GM12878 (cell line): ENCODE measurements around the gene RCN1. TPM values are rescaled to one million over a fixed set of nuclear protein-coding genes. Genes with fewer than 3 reads are reported as not detected.
A peak's percentile ranks its signal among the peaks of the same experiment; 100 is the strongest.

ENCODE experiments used
- BMI1 ChIP-seq: fragments of 450-650 bp; IDR thresholded peaks from 2 replicates; pipeline ENCODE4 v1.6.1; 2016; ENCODE audit warnings: mild to moderate bottlenecking, moderate library complexity, borderline replicate concordance
- EED ChIP-seq: sonication (generic); IDR thresholded peaks from 2 replicates; pipeline ENCODE4 v1.6.1; 2016; ENCODE audit warnings: antibody characterized with exemption, low read depth
- MTA3 ChIP-seq: IDR thresholded peaks from 2 replicates; pipeline ENCODE4 v1.6.1; 2012; ENCODE audit warnings: low read length, inconsistent platforms, borderline replicate concordance
- NFYA ChIP-seq: IDR thresholded peaks from 2 replicates; pipeline ENCODE4 v1.6.1; 2011; ENCODE audit warnings: low read depth, mild to moderate bottlenecking, low read length, improper control_type of control experiment, borderline replicate concordance
- PML ChIP-seq: IDR thresholded peaks from 2 replicates; pipeline ENCODE4 v1.6.1; 2012; ENCODE audit warnings: low read length, inconsistent platforms
- SREBF1 ChIP-seq: IDR thresholded peaks from 2 replicates; pipeline ENCODE4 v1.6.1; 2012; ENCODE audit warnings: mild to moderate bottlenecking, low read length
- YBX1 ChIP-seq: fragments of 450-650 bp; IDR thresholded peaks from 2 replicates; pipeline ENCODE4 v1.6.1; 2016; ENCODE audit warnings: antibody characterized with exemption
- polyA plus RNA-seq, 11 experiments: library from polyadenylated mRNA; depleted of rRNA in 4 of 11; unstranded in 6 of 11; stranded (reverse) in 5 of 11; fragments of >200 nt; fragmentation: Nextera tagmentation in 4 of 11; fragmentation: Illumina TruSeq in 1 of 11; extraction: Ambion mirVana in 4 of 11; extraction: Trizol in 1 of 11; gene quantifications; 1 replicate in 1 of 11; 2 replicates in 10 of 11; pipeline versions ENCODE4 v1.2.1 to v1.2.3, GENCODE V29; 2011 to 2016; ENCODE audit warnings: inconsistent platforms in 2 of 11, missing spikeins in 2 of 11, low read depth in 1 of 11
- total RNA-seq, 4 experiments: library from RNA; depleted of rRNA in 3 of 4; stranded (reverse); fragments of >200 nt in 3 of 4; fragmentation: Illumina TruSeq in 1 of 4; extraction: Trizol in 1 of 4; gene quantifications; 2 replicates each; pipeline versions ENCODE4 v1.2.1 to v1.2.3, GENCODE V29; 2013 to 2021
- TF ChIP-seq, protein P1 (sequence below): fragments of 450-650 bp; IDR thresholded peaks from 2 replicates; pipeline ENCODE4 v1.6.1; 2017; ENCODE audit warnings: mild to moderate bottlenecking, moderate library complexity
- TF ChIP-seq, protein P2 (sequence below): fragments of 450-650 bp; IDR thresholded peaks from 2 replicates; pipeline ENCODE4 v1.6.1; 2017; ENCODE audit warnings: antibody characterized with exemption, mild to moderate bottlenecking, moderate library complexity
- TF ChIP-seq, protein P3 (sequence below): fragments of 450-650 bp; formaldehyde crosslinking; IDR thresholded peaks from 2 replicates; pipeline ENCODE4 v1.5.0; 2022; ENCODE audit warnings: mild to moderate bottlenecking, missing genetic modification characterization
- TF ChIP-seq, protein P4 (sequence below): IDR thresholded peaks from 2 replicates; pipeline ENCODE4 v1.6.1; 2012; ENCODE audit warnings: low read depth, low read length, improper control_type of control experiment
- TF ChIP-seq, protein P5 (sequence below): fragments of 450-650 bp; IDR thresholded peaks from 2 replicates; pipeline ENCODE4 v1.6.1; 2017; ENCODE audit warnings: low read depth, mild to moderate bottlenecking, moderate library complexity

The RCN1 gene
- total and polyA plus RNA-seq, 10 of the 15 experiments (the other 5 are each of a cell fraction or from before 2014, with no cell fraction given), result 17.6 to 76.7 (median 56.4) TPM

DNA sequence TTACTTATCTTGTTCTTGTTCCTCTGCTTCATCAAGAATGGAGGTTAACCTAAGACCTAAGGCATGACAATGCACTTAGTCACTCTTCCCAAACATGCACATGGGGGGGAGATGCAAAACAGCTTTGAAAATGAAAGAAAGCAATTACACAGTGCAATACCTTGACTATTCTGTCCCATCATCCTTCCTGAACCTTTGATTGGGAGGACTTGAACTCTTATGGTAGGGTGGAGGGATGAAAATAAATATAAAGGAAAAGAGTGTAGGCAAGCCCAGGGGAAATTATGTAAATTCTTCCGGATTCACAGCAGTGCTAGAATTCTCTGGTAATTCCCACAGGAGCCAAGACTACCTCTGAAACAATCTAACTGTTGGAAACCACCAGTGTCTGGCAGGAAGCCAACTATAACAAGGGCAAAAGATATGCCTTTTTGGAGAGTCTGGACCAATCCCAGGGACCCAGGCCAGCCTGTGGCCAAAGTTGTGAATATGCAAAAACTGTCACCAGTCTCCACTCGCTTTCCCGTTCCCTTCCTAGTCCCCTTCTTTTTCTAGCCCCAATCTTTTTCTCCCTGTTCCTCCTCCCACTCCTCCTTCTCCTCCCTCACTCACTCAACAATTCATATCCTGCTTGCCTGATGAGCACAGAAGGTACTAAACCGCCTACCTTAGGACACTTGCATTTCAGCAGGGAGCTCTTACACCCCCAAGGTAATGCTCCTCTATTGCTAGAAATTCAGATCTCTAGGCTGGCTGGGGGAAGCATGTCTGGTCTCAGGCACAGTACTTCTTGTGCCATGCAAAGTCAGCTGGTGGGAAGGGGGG, 2.5 kb upstream of the RCN1 start (continued):
- TF ChIP-seq, protein P1, sequence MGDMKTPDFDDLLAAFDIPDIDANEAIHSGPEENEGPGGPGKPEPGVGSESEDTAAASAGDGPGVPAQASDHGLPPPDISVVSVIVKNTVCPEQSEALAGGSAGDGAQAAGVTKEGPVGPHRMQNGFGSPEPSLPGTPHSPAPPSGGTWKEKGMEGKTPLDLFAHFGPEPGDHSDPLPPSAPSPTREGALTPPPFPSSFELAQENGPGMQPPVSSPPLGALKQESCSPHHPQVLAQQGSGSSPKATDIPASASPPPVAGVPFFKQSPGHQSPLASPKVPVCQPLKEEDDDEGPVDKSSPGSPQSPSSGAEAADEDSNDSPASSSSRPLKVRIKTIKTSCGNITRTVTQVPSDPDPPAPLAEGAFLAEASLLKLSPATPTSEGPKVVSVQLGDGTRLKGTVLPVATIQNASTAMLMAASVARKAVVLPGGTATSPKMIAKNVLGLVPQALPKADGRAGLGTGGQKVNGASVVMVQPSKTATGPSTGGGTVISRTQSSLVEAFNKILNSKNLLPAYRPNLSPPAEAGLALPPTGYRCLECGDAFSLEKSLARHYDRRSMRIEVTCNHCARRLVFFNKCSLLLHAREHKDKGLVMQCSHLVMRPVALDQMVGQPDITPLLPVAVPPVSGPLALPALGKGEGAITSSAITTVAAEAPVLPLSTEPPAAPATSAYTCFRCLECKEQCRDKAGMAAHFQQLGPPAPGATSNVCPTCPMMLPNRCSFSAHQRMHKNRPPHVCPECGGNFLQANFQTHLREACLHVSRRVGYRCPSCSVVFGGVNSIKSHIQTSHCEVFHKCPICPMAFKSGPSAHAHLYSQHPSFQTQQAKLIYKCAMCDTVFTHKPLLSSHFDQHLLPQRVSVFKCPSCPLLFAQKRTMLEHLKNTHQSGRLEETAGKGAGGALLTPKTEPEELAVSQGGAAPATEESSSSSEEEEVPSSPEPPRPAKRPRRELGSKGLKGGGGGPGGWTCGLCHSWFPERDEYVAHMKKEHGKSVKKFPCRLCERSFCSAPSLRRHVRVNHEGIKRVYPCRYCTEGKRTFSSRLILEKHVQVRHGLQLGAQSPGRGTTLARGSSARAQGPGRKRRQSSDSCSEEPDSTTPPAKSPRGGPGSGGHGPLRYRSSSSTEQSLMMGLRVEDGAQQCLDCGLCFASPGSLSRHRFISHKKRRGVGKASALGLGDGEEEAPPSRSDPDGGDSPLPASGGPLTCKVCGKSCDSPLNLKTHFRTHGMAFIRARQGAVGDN, result peak; percentile 38; the same call in 1 of the 2 replicates
- TF ChIP-seq YBX1 (no peak), NFYA (no peak), BMI1 (no peak), EED (no peak), SREBF1 (no peak), MTA3 (no peak; the same call in 1 of the 2 replicates), PML (no peak)
- TF ChIP-seq, protein P2, sequence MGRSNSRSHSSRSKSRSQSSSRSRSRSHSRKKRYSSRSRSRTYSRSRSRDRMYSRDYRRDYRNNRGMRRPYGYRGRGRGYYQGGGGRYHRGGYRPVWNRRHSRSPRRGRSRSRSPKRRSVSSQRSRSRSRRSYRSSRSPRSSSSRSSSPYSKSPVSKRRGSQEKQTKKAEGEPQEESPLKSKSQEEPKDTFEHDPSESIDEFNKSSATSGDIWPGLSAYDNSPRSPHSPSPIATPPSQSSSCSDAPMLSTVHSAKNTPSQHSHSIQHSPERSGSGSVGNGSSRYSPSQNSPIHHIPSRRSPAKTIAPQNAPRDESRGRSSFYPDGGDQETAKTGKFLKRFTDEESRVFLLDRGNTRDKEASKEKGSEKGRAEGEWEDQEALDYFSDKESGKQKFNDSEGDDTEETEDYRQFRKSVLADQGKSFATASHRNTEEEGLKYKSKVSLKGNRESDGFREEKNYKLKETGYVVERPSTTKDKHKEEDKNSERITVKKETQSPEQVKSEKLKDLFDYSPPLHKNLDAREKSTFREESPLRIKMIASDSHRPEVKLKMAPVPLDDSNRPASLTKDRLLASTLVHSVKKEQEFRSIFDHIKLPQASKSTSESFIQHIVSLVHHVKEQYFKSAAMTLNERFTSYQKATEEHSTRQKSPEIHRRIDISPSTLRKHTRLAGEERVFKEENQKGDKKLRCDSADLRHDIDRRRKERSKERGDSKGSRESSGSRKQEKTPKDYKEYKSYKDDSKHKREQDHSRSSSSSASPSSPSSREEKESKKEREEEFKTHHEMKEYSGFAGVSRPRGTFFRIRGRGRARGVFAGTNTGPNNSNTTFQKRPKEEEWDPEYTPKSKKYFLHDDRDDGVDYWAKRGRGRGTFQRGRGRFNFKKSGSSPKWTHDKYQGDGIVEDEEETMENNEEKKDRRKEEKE, result no peak
- TF ChIP-seq, protein P3, sequence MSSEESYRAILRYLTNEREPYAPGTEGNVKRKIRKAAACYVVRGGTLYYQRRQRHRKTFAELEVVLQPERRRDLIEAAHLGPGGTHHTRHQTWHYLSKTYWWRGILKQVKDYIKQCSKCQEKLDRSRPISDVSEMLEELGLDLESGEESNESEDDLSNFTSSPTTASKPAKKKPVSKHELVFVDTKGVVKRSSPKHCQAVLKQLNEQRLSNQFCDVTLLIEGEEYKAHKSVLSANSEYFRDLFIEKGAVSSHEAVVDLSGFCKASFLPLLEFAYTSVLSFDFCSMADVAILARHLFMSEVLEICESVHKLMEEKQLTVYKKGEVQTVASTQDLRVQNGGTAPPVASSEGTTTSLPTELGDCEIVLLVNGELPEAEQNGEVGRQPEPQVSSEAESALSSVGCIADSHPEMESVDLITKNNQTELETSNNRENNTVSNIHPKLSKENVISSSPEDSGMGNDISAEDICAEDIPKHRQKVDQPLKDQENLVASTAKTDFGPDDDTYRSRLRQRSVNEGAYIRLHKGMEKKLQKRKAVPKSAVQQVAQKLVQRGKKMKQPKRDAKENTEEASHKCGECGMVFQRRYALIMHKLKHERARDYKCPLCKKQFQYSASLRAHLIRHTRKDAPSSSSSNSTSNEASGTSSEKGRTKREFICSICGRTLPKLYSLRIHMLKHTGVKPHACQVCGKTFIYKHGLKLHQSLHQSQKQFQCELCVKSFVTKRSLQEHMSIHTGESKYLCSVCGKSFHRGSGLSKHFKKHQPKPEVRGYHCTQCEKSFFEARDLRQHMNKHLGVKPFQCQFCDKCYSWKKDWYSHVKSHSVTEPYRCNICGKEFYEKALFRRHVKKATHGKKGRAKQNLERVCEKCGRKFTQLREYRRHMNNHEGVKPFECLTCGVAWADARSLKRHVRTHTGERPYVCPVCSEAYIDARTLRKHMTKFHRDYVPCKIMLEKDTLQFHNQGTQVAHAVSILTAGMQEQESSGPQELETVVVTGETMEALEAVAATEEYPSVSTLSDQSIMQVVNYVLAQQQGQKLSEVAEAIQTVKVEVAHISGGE, result no peak
- TF ChIP-seq, protein P4, sequence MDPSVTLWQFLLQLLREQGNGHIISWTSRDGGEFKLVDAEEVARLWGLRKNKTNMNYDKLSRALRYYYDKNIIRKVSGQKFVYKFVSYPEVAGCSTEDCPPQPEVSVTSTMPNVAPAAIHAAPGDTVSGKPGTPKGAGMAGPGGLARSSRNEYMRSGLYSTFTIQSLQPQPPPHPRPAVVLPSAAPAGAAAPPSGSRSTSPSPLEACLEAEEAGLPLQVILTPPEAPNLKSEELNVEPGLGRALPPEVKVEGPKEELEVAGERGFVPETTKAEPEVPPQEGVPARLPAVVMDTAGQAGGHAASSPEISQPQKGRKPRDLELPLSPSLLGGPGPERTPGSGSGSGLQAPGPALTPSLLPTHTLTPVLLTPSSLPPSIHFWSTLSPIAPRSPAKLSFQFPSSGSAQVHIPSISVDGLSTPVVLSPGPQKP, result no peak
- TF ChIP-seq, protein P5, sequence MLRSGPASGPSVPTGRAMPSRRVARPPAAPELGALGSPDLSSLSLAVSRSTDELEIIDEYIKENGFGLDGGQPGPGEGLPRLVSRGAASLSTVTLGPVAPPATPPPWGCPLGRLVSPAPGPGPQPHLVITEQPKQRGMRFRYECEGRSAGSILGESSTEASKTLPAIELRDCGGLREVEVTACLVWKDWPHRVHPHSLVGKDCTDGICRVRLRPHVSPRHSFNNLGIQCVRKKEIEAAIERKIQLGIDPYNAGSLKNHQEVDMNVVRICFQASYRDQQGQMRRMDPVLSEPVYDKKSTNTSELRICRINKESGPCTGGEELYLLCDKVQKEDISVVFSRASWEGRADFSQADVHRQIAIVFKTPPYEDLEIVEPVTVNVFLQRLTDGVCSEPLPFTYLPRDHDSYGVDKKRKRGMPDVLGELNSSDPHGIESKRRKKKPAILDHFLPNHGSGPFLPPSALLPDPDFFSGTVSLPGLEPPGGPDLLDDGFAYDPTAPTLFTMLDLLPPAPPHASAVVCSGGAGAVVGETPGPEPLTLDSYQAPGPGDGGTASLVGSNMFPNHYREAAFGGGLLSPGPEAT, result peak; percentile 43; the same call in 1 of the 2 replicates
